K562 (cell line): ENCODE data around the gene ODC1. TPM values are rescaled to one million over a fixed set of nuclear protein-coding genes. Genes with fewer than 3 reads are reported as not detected.

ENCODE experiments used
- ATAC-seq: fragments of 200-7000 bp; cut with Tn5 transposase; 3 replicates; pipeline ENCODE4 v1.9.1; 2020; ENCODE audit warnings: moderate library complexity
- Bru-seq: library from RNA; stranded (reverse); fragments of 400-500 nt; gene quantifications from one replicate; lab custom pipeline; 2021; lab: Mats Ljungman, UMichigan
- BruChase-seq, 2 experiments: library from RNA; stranded (reverse); fragments of 400-500 nt; gene quantifications; one replicate each; lab custom pipeline; 2021; lab: Mats Ljungman, UMichigan
- BruUV-seq: library from RNA; stranded (reverse); fragments of 400-500 nt; replicated peaks from 2 replicates; lab custom pipeline; 2021; lab: Mats Ljungman, UMichigan
- CTCF ChIA-PET: fragments of 300-600 bp; formaldehyde crosslinking; extraction: SDS; loops from one replicate; lab custom pipeline; 2021; ENCODE audit warnings: low intra/inter-chr PET ratio; lab: Yijun Ruan, JAX
- POLR2A ChIA-PET: fragments of 300-600, 350-650 bp; sonication (Branson Sonifier 250); formaldehyde crosslinking; extraction: SDS; loops from one replicate; lab custom pipeline; 2021; ENCODE audit warnings: antibody characterized with exemption, inconsistent platforms; lab: Yijun Ruan, JAX
- DNase-seq, 4 experiments: peaks; one replicate each; pipeline versions ENCODE4 v3.0.0 to v3.0.0-alpha.2; 2011 to 2018; ENCODE audit warnings: low spot score in 3 of 4, mixed read lengths in 3 of 4; ENCODE audit errors: extremely low read depth in 1 of 4
- FAIRE-seq: peaks from 2 replicates; lab custom pipeline; 2011; peaks lifted over from hg19 to GRCh38; lab: Jason Lieb, UNC
- H2AFZ ChIP-seq: 2 replicates; pipeline ENCODE4 v1.6.0; 2011; ENCODE audit warnings: low read depth, low read length, control low read depth, inconsistent platforms
- H3K27ac ChIP-seq: fragments of 200-600 bp; 3 replicates; pipeline ENCODE4 v1.8.0; 2011; ENCODE audit warnings: low read depth, mild to moderate bottlenecking, control low read depth, inconsistent platforms, low read length, moderate library complexity, mixed read lengths; ENCODE audit errors: extremely low read depth
- H3K27me3 ChIP-seq, 2 experiments: fragments of 300-600 bp in 1 of 2; 2 replicates in 1 of 2; 3 replicates in 1 of 2; pipeline versions ENCODE4 v1.6.0 to v1.8.0; 2011; ENCODE audit warnings: inconsistent platforms in 2 of 2, low read length in 2 of 2, mild to moderate bottlenecking in 1 of 2, mixed read lengths in 1 of 2, moderate library complexity in 1 of 2; ENCODE audit not compliant: control insufficient read depth in 2 of 2, insufficient read depth in 2 of 2
- H3K36me3 ChIP-seq: fragments of 300-600 bp; 3 replicates; pipeline ENCODE4 v1.8.0; 2011; ENCODE audit warnings: mild to moderate bottlenecking, low read length, inconsistent platforms; ENCODE audit not compliant: control insufficient read depth, insufficient read depth
- H3K4me1 ChIP-seq, 2 experiments: fragments of 200-600 bp in 1 of 2; replicated peaks in 1 of 2; 2 replicates in 1 of 2; 3 replicates in 1 of 2; pipeline versions ENCODE4 v1.5.1 to v1.8.0; 2011; ENCODE audit warnings: inconsistent platforms in 2 of 2, low read length in 2 of 2, mild to moderate bottlenecking in 1 of 2, mixed read lengths in 1 of 2, moderate library complexity in 1 of 2; ENCODE audit not compliant: control insufficient read depth in 2 of 2, insufficient read depth in 2 of 2
- H3K4me2 ChIP-seq: 2 replicates; pipeline ENCODE4 v1.6.1; 2011; ENCODE audit warnings: low read length, control low read depth, inconsistent platforms, mixed read lengths; ENCODE audit not compliant: insufficient read depth
- H3K4me3 ChIP-seq: fragments of 200-600 bp; sonication (generic), shearing (Covaris generic); 2 replicates; pipeline ENCODE4 v1.5.1; 2016; ENCODE audit warnings: control low read depth, inconsistent platforms
- H3K79me2 ChIP-seq: fragments of 200-600 bp; 3 replicates; pipeline ENCODE4 v1.8.0; 2011; ENCODE audit warnings: low read length, inconsistent platforms; ENCODE audit not compliant: control insufficient read depth, insufficient read depth
- H3K9ac ChIP-seq, 2 experiments: 2 replicates each; pipeline versions ENCODE4 v1.6.0 to v1.6.1; 2011; ENCODE audit warnings: low read depth in 2 of 2, low read length in 2 of 2, control low read depth in 1 of 2, inconsistent platforms in 1 of 2, mild to moderate bottlenecking in 1 of 2, mixed read lengths in 1 of 2; ENCODE audit not compliant: insufficient read depth in 1 of 2
- H3K9me1 ChIP-seq: one replicate; pipeline ENCODE4 v1.6.0; 2011; ENCODE audit warnings: inconsistent platforms, mild to moderate bottlenecking, low read length, moderate library complexity; ENCODE audit not compliant: control insufficient read depth, insufficient read depth
- H3K9me3 ChIP-seq: replicated peaks from 2 replicates; pipeline ENCODE4 v1.5.1; 2011; ENCODE audit warnings: low read depth, low read length, inconsistent platforms; ENCODE audit not compliant: control insufficient read depth, insufficient read depth
- H4K20me1 ChIP-seq: replicated peaks from 2 replicates; pipeline ENCODE4 v1.6.1; 2011; ENCODE audit warnings: low read length, inconsistent platforms, mixed read lengths; ENCODE audit not compliant: control insufficient read depth, insufficient read depth
- MNT ChIP-seq, 2 experiments: fragments of 450-650 bp; conservative IDR thresholded peaks; 2 replicates each; pipeline ENCODE4 v1.6.1; 2017; ENCODE audit warnings: mild to moderate bottlenecking in 2 of 2, moderate library complexity in 2 of 2
- POLR2AphosphoS5 ChIP-seq: IDR thresholded peaks from 2 replicates; pipeline ENCODE4 v1.6.1; 2011; ENCODE audit warnings: mild to moderate bottlenecking, low read depth, low read length, moderate library complexity; ENCODE audit not compliant: control insufficient read depth, insufficient read depth
- POLR3A ChIP-seq: IDR thresholded peaks from 2 replicates; pipeline ENCODE4 v1.6.1; 2011; ENCODE audit warnings: borderline replicate concordance, mild to moderate bottlenecking, moderate library complexity; ENCODE audit not compliant: insufficient read length, insufficient read depth; ENCODE audit errors: extremely low read depth
- RBM22 ChIP-seq: fragments of 200-400 bp; formaldehyde crosslinking; IDR thresholded peaks from 2 replicates; pipeline ENCODE4 v1.6.1; 2018; ENCODE audit warnings: low read length, low read depth; ENCODE audit not compliant: poor library complexity, severe bottlenecking
- TOE1 ChIP-seq, 2 experiments: fragments of 450-650 bp in 1 of 2; sonication (generic) in 1 of 2; formaldehyde crosslinking in 1 of 2; IDR thresholded peaks; 2 replicates each; pipeline versions ENCODE4 v1.7.1 to v1.8.0; 2016 to 2022; ENCODE audit warnings: borderline replicate concordance in 2 of 2, mild to moderate bottlenecking in 2 of 2, antibody characterized with exemption in 1 of 2, inconsistent platforms in 1 of 2, low read depth in 1 of 2, missing genetic modification reagents in 1 of 2, moderate library complexity in 1 of 2
- ZNF639 ChIP-seq, 2 experiments: fragments of 200-800 bp in 1 of 2; sonication (Bioruptor generic) in 1 of 2; sonication (generic) in 1 of 2; formaldehyde crosslinking in 1 of 2; IDR thresholded peaks in 1 of 2; conservative IDR thresholded peaks in 1 of 2; 2 replicates each; pipeline versions ENCODE4 v1.5.0 to v1.6.1; 2016 to 2020; ENCODE audit warnings: missing compliant biosample characterization in 1 of 2, missing genetic modification characterization in 1 of 2, missing genetic modification reagents in 1 of 2
- WGBS: fragments of 100-300 bp; shearing (Covaris generic); methylation state at CpG from one replicate; pipeline ENCODE4 v1.1.6; 2016; ENCODE audit warnings: low coverage, mixed read lengths; ENCODE audit not compliant: insufficient coverage; ENCODE audit errors: missing lambda C conversion rate; 5-methylcytosine and 5-hydroxymethylcytosine counted together
- in situ Hi-C: fragments of 300-500 bp; cut with MboI; formaldehyde crosslinking; loops from 4 replicates; pipeline ENCODE4 v1.15.0; 2018; ENCODE audit warnings: inconsistent platforms, mixed read lengths
- intact Hi-C: fragments of 100-400 bp; cut with micrococcal nuclease; formaldehyde crosslinking; loops from 2 replicates; pipeline ENCODE4 v1.14.2; 2022
- long read RNA-seq, 3 experiments: library from polyadenylated mRNA in 2 of 3; library from RNA in 1 of 3; unstranded in 2 of 3; stranded (forward) in 1 of 3; transcript quantifications; one replicate each; pipeline ENCODE4 v2.0.0, GENCODE V29; 2019 to 2022
- polyA minus RNA-seq, 3 experiments: library from RNA; depleted of rRNA, polyadenylated mRNA; stranded (reverse); fragments of >200 nt; gene quantifications; 2 replicates each; pipeline ENCODE4 v1.2.3, GENCODE V29; 2011
- polyA plus RNA-seq, 8 experiments: library from polyadenylated mRNA; depleted of rRNA in 4 of 8; stranded (reverse) in 5 of 8; unstranded in 3 of 8; fragments of >200 nt; fragmentation: Nextera tagmentation in 2 of 8; fragmentation: Illumina TruSeq in 1 of 8; extraction: Ambion mirVana in 2 of 8; extraction: Trizol in 1 of 8; gene quantifications; 2 replicates each; pipeline versions ENCODE4 v1.2.1 to v1.2.3, GENCODE V29; 2011 to 2014; ENCODE audit warnings: inconsistent platforms in 1 of 8, missing spikeins in 1 of 8
- total RNA-seq, 7 experiments: library from RNA; depleted of rRNA in 6 of 7; stranded (reverse); fragments of >200 nt in 6 of 7; fragmentation: Illumina TruSeq in 2 of 7; extraction: Trizol in 2 of 7; gene quantifications; 2 replicates each; pipeline versions ENCODE4 v1.2.1 to v1.2.3, GENCODE V29; 2011 to 2021; ENCODE audit warnings: low replicate concordance in 1 of 7

ODC1 gene
- 99.9 and 124 TPM in 2 replicates for total RNA-seq (2011; cell fraction: chromatin; rRNA removed; ENCODE audit: low replicate concordance)
- total RNA-seq (2011; cell fraction: nucleolus; rRNA removed): 80.3 and 83.7 TPM in 2 replicates
- total RNA-seq (2011; cell fraction: nucleoplasm; rRNA removed): 115 and 142 TPM in 2 replicates
- 392 and 447 TPM in 2 replicates for total RNA-seq (2014; rRNA removed)
- total RNA-seq (2014; rRNA removed; fragmentation: Illumina TruSeq; extraction: Trizol): 525 and 551 TPM in 2 replicates
- 512 and 539 TPM in 2 replicates for total RNA-seq (2015; rRNA removed; fragmentation: Illumina TruSeq; extraction: Trizol)
- 379 and 398 TPM in 2 replicates for total RNA-seq (2021)
- polyA plus RNA-seq (2011; rRNA removed): 368 and 563 TPM in 2 replicates
- 282 and 395 TPM in 2 replicates for polyA plus RNA-seq (2011; cell fraction: cytosol; rRNA removed)
- 190 and 232 TPM in 2 replicates for polyA plus RNA-seq (2011; cell fraction: nucleus; rRNA removed)
- 213 and 358 TPM in 2 replicates for polyA plus RNA-seq (2012)
- 473 and 553 TPM in 2 replicates for polyA plus RNA-seq (2014; fragmentation: Illumina TruSeq; extraction: Trizol)
- polyA plus RNA-seq (2014; fragmentation: Nextera tagmentation; extraction: Ambion mirVana): 100 to 1,000 TPM; 142 to 169 TPM
- 457 and 488 TPM in 2 replicates for polyA plus RNA-seq (2014; rRNA removed)
- polyA minus RNA-seq (2011; rRNA and poly(A)+ RNA removed): 600 and 763 TPM in 2 replicates
- polyA minus RNA-seq (2011; cell fraction: cytosol; rRNA and poly(A)+ RNA removed): 138 and 222 TPM in 2 replicates
- 41.1 and 78.2 TPM in 2 replicates for polyA minus RNA-seq (2011; cell fraction: nucleus; rRNA and poly(A)+ RNA removed)
- percentile 99 among the genes with signal in this experiment for Bru-seq, nascent RNA
- BruChase-seq, experiment 1, labeled RNA remaining after a 2-hour chase: percentile 97 among the genes with signal in this experiment
- BruChase-seq, experiment 2, labeled RNA remaining after a 6-hour chase: percentile 98 among the genes with signal in this experiment
- long read RNA-seq, experiment 1, transcript ODC1-201 (12 exons, 2,653 nt): major isoform, 2,064 of 2,622 reads
- long read RNA-seq, experiment 1, partial matches to known transcripts: 277 of 2,622 reads
- long read RNA-seq, experiment 1, other reads (novel, unspliced or antisense): 279 of 2,622 reads
- long read RNA-seq, experiment 2, transcript ODC1-201 (12 exons, 2,653 nt): major isoform, 662 of 926 reads
- long read RNA-seq, experiment 2, partial matches to known transcripts: 154 of 926 reads
- long read RNA-seq, experiment 2, other reads (novel, unspliced or antisense): 110 of 926 reads
- long read RNA-seq, experiment 3, transcript ODC1-201 (12 exons, 2,653 nt): major isoform, 1,441 of 1,558 reads
- long read RNA-seq, experiment 3, partial matches to known transcripts: 41 of 1,558 reads
- long read RNA-seq, experiment 3, other reads (novel, unspliced or antisense): 76 of 1,558 reads

GRCh38 chr2:10447895-10448575, at the start of gene ODC1:
Gene ODC1, minus strand, starts transcription at chr2:10448327. Its CDS starts 3,295 bp downstream, at chr2:10445032.
- peaks cover 33% of the 10 kb centered on the region for H4K20me1 ChIP-seq
- CTCF ChIA-PET: no interaction called here
- in situ Hi-C loops: no loop called here
- peak within 1 kb of the TSS; percentile 93 for H3K4me2 ChIP-seq
- POLR2A ChIA-PET: interaction anchor here (0.5 to 7.0 kb wide), 30 partner anchors 8 to 503 kb away, joined by 3 to 54 read pairs (median 4); no protein-coding TSS in a partner anchor
- H3K9me3 ChIP-seq: no peaks in the 10 kb centered on the region
- intact Hi-C loops: no loop called here
- no peaks in the 10 kb centered on the region for H3K9me1 ChIP-seq
- under 1% methylated on average over 24 of the region's 99 CpGs for WGBS
- H3K4me1 ChIP-seq: peaks cover 17 to 26% of the 10 kb centered on the region in 2 experiments; a peak in 4 of 5 replicates
- H3K4me3 ChIP-seq: peak within 1 kb of the TSS; percentile 71
- peak; percentile 87 for ATAC-seq
- peak within 1 kb of the TSS; percentile 87 for H2AFZ ChIP-seq
- peaks cover 64% of the 10 kb centered on the region for H3K79me2 ChIP-seq
- peak within 1 kb of the TSS; percentile 97 to 98 for H3K9ac ChIP-seq
- peak; percentile 96 to 98 (median 97) for DNase-seq
- FAIRE-seq: no peak
- peak within 1 kb of the TSS; percentile 97 for H3K27ac ChIP-seq
- H3K36me3 ChIP-seq: peaks cover 38% of the 10 kb centered on the region
- no TSS peak for BruUV-seq
- H3K27me3 ChIP-seq: no peaks in the 10 kb centered on the region
- TF ChIP-seq RBM22 (peak; percentile 82), POLR3A (no peak), TOE1 (IDR thresholded peaks at IDR 0.05; ENCODE audit: borderline replicate concordance) (no peak), TOE1 (CRISPR knock-in tag; IDR thresholded peaks at IDR 0.05; ENCODE audit: borderline replicate concordance, low read depth) (0 out of 2 replicates have a peak, but pooled peaks have one; percentile 39), MNT (conservative IDR thresholded peaks at IDR 0.05) (peak; percentile 84 to 92; a peak in 3 of 4 replicates), POLR2AphosphoS5 (peak; percentile 80), ZNF639 (CRISPR knock-in tag; conservative IDR thresholded peaks at IDR 0.05 in 1 of 2, IDR thresholded peaks at IDR 0.05 in 1 of 2) (peak in 1 of 2 experiments; percentile 70; a peak in 1 of 4 replicates)
